Neuronal stem cell (in vitro differentiated cells): Measurements from ENCODE around the gene RRM2.

ENCODE experiments used
- DNase-seq: peaks from one replicate; pipeline ENCODE4 v3.0.0-alpha.2; 2013; ENCODE audit warnings: low spot score
- H2AFZ ChIP-seq: one replicate; pipeline ENCODE4 v1.6.1; 2013; ENCODE audit warnings: mild to moderate bottlenecking, low read length, inconsistent platforms
- H2AK5ac ChIP-seq: 2 replicates; pipeline ENCODE4 v1.6.1; 2013; ENCODE audit warnings: low read depth, mild to moderate bottlenecking, inconsistent platforms, low read length, moderate library complexity, mixed read lengths
- H2BK120ac ChIP-seq: 2 replicates; pipeline ENCODE4 v1.6.1; 2013; ENCODE audit warnings: low read depth, mild to moderate bottlenecking, inconsistent platforms, low read length, moderate library complexity, mixed read lengths
- H2BK12ac ChIP-seq: one replicate; pipeline ENCODE4 v1.6.1; 2013; ENCODE audit warnings: low read length, inconsistent platforms
- H2BK15ac ChIP-seq: 2 replicates; pipeline ENCODE4 v1.6.1; 2013; ENCODE audit warnings: mild to moderate bottlenecking, low read length, inconsistent platforms, mixed read lengths
- H2BK5ac ChIP-seq: one replicate; pipeline ENCODE4 v1.6.1; 2013; ENCODE audit warnings: inconsistent platforms, mild to moderate bottlenecking, low read length, moderate library complexity
- H3K14ac ChIP-seq: one replicate; pipeline ENCODE4 v1.6.1; 2013; ENCODE audit warnings: low read length, inconsistent platforms
- H3K18ac ChIP-seq: 2 replicates; pipeline ENCODE4 v1.6.1; 2013; ENCODE audit warnings: low read length, inconsistent platforms
- H3K23ac ChIP-seq: 2 replicates; pipeline ENCODE4 v1.6.1; 2013; ENCODE audit warnings: low read depth, mild to moderate bottlenecking, mixed read lengths, low read length, inconsistent platforms; ENCODE audit not compliant: poor library complexity
- H3K27ac ChIP-seq: replicated peaks from 3 replicates; pipeline ENCODE4 v1.5.1; 2013; ENCODE audit warnings: low read length, inconsistent platforms
- H3K27me3 ChIP-seq, 3 experiments: 2 replicates each; pipeline ENCODE4 v1.6.1; 2013; ENCODE audit warnings: low read length in 3 of 3, mild to moderate bottlenecking in 2 of 3, inconsistent platforms in 1 of 3, low read depth in 1 of 3, mixed read lengths in 1 of 3, moderate library complexity in 1 of 3; ENCODE audit not compliant: control insufficient read depth in 3 of 3, insufficient read depth in 3 of 3
- H3K36me3 ChIP-seq, 2 donors: replicated peaks in 1 of 2; 2 replicates each; pipeline ENCODE4 v1.6.1; 2013; ENCODE audit warnings: low read length in 2 of 2; ENCODE audit not compliant: control insufficient read depth in 2 of 2, insufficient read depth in 2 of 2
- H3K4ac ChIP-seq: 2 replicates; pipeline ENCODE4 v1.6.1; 2013; ENCODE audit warnings: inconsistent platforms, mild to moderate bottlenecking, low read length, moderate library complexity
- H3K4me1 ChIP-seq, 2 donors: 1 replicate in 1 of 2; 2 replicates in 1 of 2; pipeline ENCODE4 v1.6.1; 2013; ENCODE audit warnings: low read length in 2 of 2, low read depth in 1 of 2; ENCODE audit not compliant: control insufficient read depth in 2 of 2, insufficient read depth in 1 of 2
- H3K4me2 ChIP-seq: one replicate; pipeline ENCODE4 v1.6.1; 2013; ENCODE audit warnings: mild to moderate bottlenecking, low read length, inconsistent platforms; ENCODE audit not compliant: insufficient read depth, poor library complexity, severe bottlenecking
- H3K4me3 ChIP-seq, 2 donors: 2 replicates each; pipeline ENCODE4 v1.5.1; 2013; ENCODE audit warnings: low read length in 2 of 2, mild to moderate bottlenecking in 2 of 2, inconsistent platforms in 1 of 2, moderate library complexity in 1 of 2
- H3K79me1 ChIP-seq: one replicate; pipeline ENCODE4 v1.6.1; 2013; ENCODE audit warnings: low read depth, mild to moderate bottlenecking, inconsistent platforms, low read length, moderate library complexity
- H3K9ac ChIP-seq: one replicate; pipeline ENCODE4 v1.6.1; 2013; ENCODE audit warnings: mild to moderate bottlenecking, low read depth, low read length, inconsistent platforms; ENCODE audit not compliant: poor library complexity
- H3K9me3 ChIP-seq, 2 donors: replicated peaks in 1 of 2; 2 replicates each; pipeline versions ENCODE3 to v1.6.1; 2013; ENCODE audit warnings: low read length in 2 of 2, mild to moderate bottlenecking in 2 of 2, inconsistent platforms in 1 of 2, low read depth in 1 of 2, mixed read lengths in 1 of 2, moderate library complexity in 1 of 2; ENCODE audit not compliant: control insufficient read depth in 2 of 2, insufficient read depth in 1 of 2
- H4K8ac ChIP-seq: one replicate; pipeline ENCODE4 v1.6.1; 2013; ENCODE audit warnings: low read depth, mild to moderate bottlenecking, inconsistent platforms, low read length, moderate library complexity
- H4K91ac ChIP-seq: one replicate; pipeline ENCODE4 v1.6.1; 2013; ENCODE audit warnings: low read length, low read depth, mild to moderate bottlenecking, inconsistent platforms; ENCODE audit not compliant: poor library complexity
- WGBS, 2 donors: extraction: QIAGEN DNeasy Blood & Tissue Kit; methylation state at CpG; one replicate each; pipeline ENCODE4 v1.1.7; 2013; ENCODE audit warnings: missing lambda C conversion rate in 2 of 2, mixed read lengths in 1 of 2; ENCODE audit not compliant: insufficient read length in 2 of 2, insufficient replicate concordance in 1 of 2; ENCODE audit errors: extremely low coverage in 2 of 2; 5-methylcytosine and 5-hydroxymethylcytosine counted together

Gene RRM2

GRCh38 chr2:10079266-10079869, 43.2 kb upstream of the RRM2 start:
- Histone ChIP-seq H4K91ac (no peak overlapping the region), H3K27ac (no peak overlapping the region)
- WGBS, 2 donors = no CpG with 5 or more reads among the region's 53 CpGs

GRCh38 chr2:10079870-10080535, 42.5 kb upstream of the RRM2 start, which contains the start of gene CYS1:
Gene CYS1, minus strand, starts transcription at chr2:10080411. Its CDS starts 188 bp downstream, at chr2:10080223.
- WGBS, 2 donors = no CpG with 5 or more reads among the region's 98 CpGs
- H3K9ac ChIP-seq = peak within 1 kb of the TSS; percentile 74
- no peaks in the 10 kb centered on the region for H3K79me1 ChIP-seq
- H2AFZ ChIP-seq = peak within 1 kb of the TSS; percentile 90
- peak within 1 kb of the TSS; percentile 28 to 76 for H3K4me3 ChIP-seq
- H3K4me2 ChIP-seq = peak within 1 kb of the TSS; percentile 64
- H3K27me3 ChIP-seq = peaks cover 9 to 90% (median 42%) of the 10 kb centered on the region in 3 experiments
- no peak within 1 kb of the TSS for H2BK5ac ChIP-seq
- H4K91ac ChIP-seq = no peak within 1 kb of the TSS
- peak within 1 kb of the TSS; percentile 60 for H2BK15ac ChIP-seq
- H3K4ac ChIP-seq = no peak within 1 kb of the TSS
- H3K36me3 ChIP-seq = no peaks in the 10 kb centered on the region
- H3K27ac ChIP-seq = no peak within 1 kb of the TSS
- H3K14ac ChIP-seq = no peak within 1 kb of the TSS
- H2BK120ac ChIP-seq = no peak within 1 kb of the TSS
- peak within 1 kb of the TSS; percentile 71 for H3K18ac ChIP-seq
- H3K4me1 ChIP-seq = peaks cover 3 to 5% of the 10 kb centered on the region in 2 donors
- H4K8ac ChIP-seq = no peak within 1 kb of the TSS
- H2BK12ac ChIP-seq = no peak within 1 kb of the TSS
- peak; percentile 33 for DNase-seq
- H3K23ac ChIP-seq = peak within 1 kb of the TSS; percentile 82
- H2AK5ac ChIP-seq = no peak within 1 kb of the TSS
- no peaks in the 10 kb centered on the region for H3K9me3 ChIP-seq

More at GRCh38 chr2:10079266-10079869, 43.2 kb upstream of the RRM2 start:
- Histone ChIP-seq H2BK12ac (no peak overlapping the region), H3K18ac (peak overlapping the region; percentile 67), H4K8ac (no peak overlapping the region), H2BK5ac (no peak overlapping the region), H2AFZ (peak overlapping the region; percentile 90), H3K23ac (no peak overlapping the region), H3K9me3 (no peaks in the 10 kb centered on the region), H3K4me3 (peak overlapping the region; percentile 28 to 76), H3K79me1 (no peaks in the 10 kb centered on the region), H3K14ac (no peak overlapping the region), H2BK15ac (no peak overlapping the region), H3K4me1 (peaks cover 3 to 5% of the 10 kb centered on the region in 2 donors), H2BK120ac (no peak overlapping the region), H3K9ac (no peak overlapping the region), H3K36me3 (no peaks in the 10 kb centered on the region), H3K27me3 (peaks cover 9 to 90% (median 41%) of the 10 kb centered on the region in 3 experiments), H2AK5ac (no peak overlapping the region), H3K4ac (no peak overlapping the region), H3K4me2 (peak overlapping the region; percentile 64)
- peak; percentile 33 for DNase-seq

DNA sequence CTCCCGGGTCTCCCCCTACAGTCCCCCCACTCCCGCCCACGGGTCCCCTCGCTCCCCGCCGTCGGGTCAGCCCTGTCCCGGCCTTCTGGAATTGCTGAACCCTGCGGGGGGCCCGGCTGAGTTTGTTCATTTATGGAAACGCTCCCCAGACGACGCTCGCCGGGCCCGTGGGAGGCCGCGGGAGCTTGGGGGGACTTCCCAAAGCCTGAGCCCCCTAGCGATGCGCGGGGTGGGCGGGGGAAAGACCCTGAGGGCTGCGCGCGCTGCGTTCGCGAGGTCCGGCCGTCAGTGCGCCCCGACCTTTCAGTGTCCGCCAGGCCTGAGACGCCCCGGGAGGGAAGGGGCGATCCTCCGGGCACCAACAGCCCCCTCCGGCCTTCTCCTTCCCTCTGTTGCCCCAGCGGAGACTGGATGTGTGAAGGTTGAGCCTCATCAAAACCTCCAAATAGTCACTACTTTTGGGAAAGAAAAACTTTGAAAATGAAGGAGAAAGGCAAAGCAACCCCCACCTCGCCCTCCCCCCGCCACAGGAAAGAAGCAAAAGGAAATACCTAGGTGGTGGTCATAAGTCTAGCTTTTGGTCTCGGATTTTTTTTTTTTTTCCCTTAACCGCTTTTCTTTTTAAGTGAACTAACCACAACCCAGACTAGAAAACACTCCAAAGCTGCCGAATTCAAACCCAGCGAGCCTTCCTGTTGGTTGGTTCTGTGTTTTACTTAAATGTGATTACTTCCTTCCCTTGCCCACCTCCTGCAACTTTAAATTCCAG, 41.8 kb upstream of the RRM2 start:
- Histone ChIP-seq H3K4me3 (peak overlapping the region in 1 of 2 donors; percentile 52), H3K14ac (no peak overlapping the region), H3K79me1 (no peaks in the 10 kb centered on the region), H2AK5ac (no peak overlapping the region), H2BK12ac (no peak overlapping the region), H4K8ac (no peak overlapping the region), H3K4me1 (peaks cover 3 to 5% of the 10 kb centered on the region in 2 donors), H3K4me2 (peak overlapping the region; percentile 48), H2BK120ac (no peak overlapping the region), H3K9me3 (no peaks in the 10 kb centered on the region), H4K91ac (no peak overlapping the region), H3K18ac (peak overlapping the region; percentile 71), H3K9ac (peak overlapping the region; percentile 74), H2BK15ac (peak overlapping the region; percentile 60), H3K27ac (no peak overlapping the region), H3K23ac (peak overlapping the region; percentile 82), H2AFZ (peak overlapping the region; percentile 90), H3K4ac (no peak overlapping the region), H3K36me3 (no peaks in the 10 kb centered on the region), H3K27me3 (peaks cover 9 to 90% (median 42%) of the 10 kb centered on the region in 3 experiments), H2BK5ac (no peak overlapping the region)
- no peak for DNase-seq
- WGBS, 2 donors = no CpG with 5 or more reads among the region's 45 CpGs

- WGBS, 2 donors = no CpG with 5 or more reads among the region's 5 CpGs
- H3K27ac ChIP-seq = no peak overlapping the region
- H3K18ac ChIP-seq = no peak overlapping the region
- H2BK120ac ChIP-seq = no peak overlapping the region
- H3K23ac ChIP-seq = no peak overlapping the region
- H4K91ac ChIP-seq = no peak overlapping the region
- H3K79me1 ChIP-seq = no peaks in the 10 kb centered on the region
- no peak overlapping the region for H2BK12ac ChIP-seq
- H3K36me3 ChIP-seq = no peaks in the 10 kb centered on the region
- no peak overlapping the region for H2AFZ ChIP-seq
- peaks cover 9 to 71% (median 34%) of the 10 kb centered on the region in 3 experiments for H3K27me3 ChIP-seq
- H2AK5ac ChIP-seq = no peak overlapping the region
- peaks cover 3 to 5% of the 10 kb centered on the region in 2 donors for H3K4me1 ChIP-seq
- H2BK15ac ChIP-seq = no peak overlapping the region
- H2BK5ac ChIP-seq = no peak overlapping the region
- DNase-seq = no peak
- H3K9me3 ChIP-seq = no peaks in the 10 kb centered on the region
- no peak overlapping the region for H3K9ac ChIP-seq
- H3K4me2 ChIP-seq = no peak overlapping the region
- no peak overlapping the region for H3K14ac ChIP-seq
- no peak overlapping the region for H3K4me3 ChIP-seq
- H4K8ac ChIP-seq = no peak overlapping the region
- no peak overlapping the region for H3K4ac ChIP-seq
Observed at GRCh38 chr2:10083046-10083445, 39.5 kb upstream of the RRM2 start.
